GM12878 (cell line): Measurements from ENCODE around the gene TOMM40L. TPM values are rescaled to one million over a fixed set of nuclear protein-coding genes. Genes with fewer than 3 reads are reported as not detected.
"Not testable (repeated sequence)": the region's sequence is repeated elsewhere in the genome, so short reads cannot be mapped to it uniquely, and the experiment has no call there.

Experiments
- ATAC-seq: fragments of 200-7000 bp; cut with Tn5 transposase; 3 replicates; pipeline ENCODE4 v1.9.1; 2020; ENCODE audit warnings: mild to moderate bottlenecking, moderate library complexity
- BruUV-seq: library from RNA; stranded (reverse); fragments of 400-500 nt; replicated peaks from 2 replicates; lab custom pipeline; 2021; lab: Mats Ljungman, UMichigan
- CTCF ChIA-PET: fragments of 300-600 bp; sonication (Branson Sonifier 250); formaldehyde crosslinking; extraction: SDS; loops from one replicate; lab custom pipeline; 2021; ENCODE audit warnings: inconsistent platforms; lab: Yijun Ruan, JAX
- POLR2A ChIA-PET: fragments of 350-600 bp; formaldehyde crosslinking; extraction: SDS; loops from one replicate; lab custom pipeline; 2021; ENCODE audit warnings: inconsistent platforms; lab: Charles Lee
- RAD21 ChIA-PET: fragments of 300-600 bp; sonication (Branson Sonifier 250); formaldehyde crosslinking; loops from one replicate; lab custom pipeline; 2023; ENCODE audit warnings: antibody characterized with exemption; ENCODE audit not compliant: unreplicated experiment; lab: Charles Lee
- SMC1A ChIA-PET: fragments of 300-600 bp; sonication (Branson Sonifier 250); formaldehyde crosslinking; loops from one replicate; lab custom pipeline; 2023; ENCODE audit not compliant: unreplicated experiment, uncharacterized antibody; lab: Charles Lee
- DNase-seq: peaks from one replicate; pipeline ENCODE4 v3.0.0-alpha.2; 2011; ENCODE audit warnings: low read depth, low spot score
- FAIRE-seq: peaks from 3 replicates; lab custom pipeline; 2011; peaks lifted over from hg19 to GRCh38; lab: Jason Lieb, UNC
- H2AFZ ChIP-seq: 2 replicates; pipeline ENCODE4 v1.6.0; 2011; ENCODE audit warnings: low read depth, low read length, control low read depth; ENCODE audit not compliant: control insufficient read depth
- H3K27ac ChIP-seq: 2 replicates; pipeline ENCODE4 v1.5.1; 2011; ENCODE audit warnings: control low read depth; ENCODE audit not compliant: control insufficient read depth, insufficient read depth
- H3K27me3 ChIP-seq, 2 experiments: replicated peaks in 1 of 2; 2 replicates each; pipeline versions ENCODE4 v1.6.0 to v1.6.1; 2011; ENCODE audit warnings: low read length in 1 of 2; ENCODE audit not compliant: control insufficient read depth in 2 of 2, insufficient read depth in 2 of 2
- H3K36me3 ChIP-seq, 2 experiments: 2 replicates each; pipeline ENCODE4 v1.5.1; 2011; ENCODE audit warnings: low read length in 1 of 2; ENCODE audit not compliant: control insufficient read depth in 2 of 2, insufficient read depth in 2 of 2
- H3K4me1 ChIP-seq: 2 replicates; pipeline ENCODE4 v1.6.1; 2011; ENCODE audit warnings: mild to moderate bottlenecking, low read length, moderate library complexity, mixed read lengths; ENCODE audit not compliant: control insufficient read depth, insufficient read depth
- H3K4me2 ChIP-seq: 2 replicates; pipeline ENCODE4 v1.6.0; 2011; ENCODE audit warnings: control low read depth; ENCODE audit not compliant: control insufficient read depth, insufficient read depth
- H3K4me3 ChIP-seq: fragments of 200-600 bp; sonication (generic); 2 replicates; pipeline ENCODE4 v1.5.1; 2016
- H3K79me2 ChIP-seq: 2 replicates; pipeline ENCODE4 v1.6.0; 2011; ENCODE audit warnings: low read length; ENCODE audit not compliant: control insufficient read depth, insufficient read depth
- H3K9ac ChIP-seq: 2 replicates; pipeline ENCODE4 v1.8.0; 2011; ENCODE audit warnings: low read length, control low read depth, mixed read lengths; ENCODE audit not compliant: control insufficient read depth, insufficient read depth
- H3K9me3 ChIP-seq: replicated peaks from 3 replicates; pipeline ENCODE4 v1.5.1; 2011; ENCODE audit warnings: mild to moderate bottlenecking, low read length; ENCODE audit not compliant: control insufficient read depth, insufficient read depth
- H4K20me1 ChIP-seq: 2 replicates; pipeline ENCODE4 v1.6.0; 2011; ENCODE audit not compliant: control insufficient read depth, insufficient read depth
- KDM1A ChIP-seq: fragments of 200-600 bp; sonication (generic); IDR thresholded peaks from 2 replicates; pipeline ENCODE4 v1.6.1; 2016; ENCODE audit warnings: borderline replicate concordance
- NFYB ChIP-seq: IDR thresholded peaks from 2 replicates; pipeline ENCODE4 v1.6.1; 2011; ENCODE audit warnings: low read depth, mild to moderate bottlenecking, low read length, improper control_type of control experiment, moderate library complexity; ENCODE audit not compliant: insufficient read depth
- POLR2AphosphoS5 ChIP-seq: IDR thresholded peaks from 2 replicates; pipeline ENCODE4 v1.6.1; 2011; ENCODE audit warnings: mild to moderate bottlenecking, low read length, inconsistent platforms
- REST ChIP-seq: IDR thresholded peaks from 2 replicates; pipeline ENCODE4 v1.6.1; 2012; ENCODE audit warnings: mild to moderate bottlenecking, low read depth, low read length
- WGBS: methylation state at CpG from one replicate; pipeline ENCODE4 v1.1.6; 2016; ENCODE audit warnings: low lambda C conversion rate; ENCODE audit not compliant: insufficient replicate concordance, insufficient coverage; ENCODE audit errors: missing lambda C conversion rate; 5-methylcytosine and 5-hydroxymethylcytosine counted together
- in situ Hi-C: fragments of 300-500 bp; cut with MboI; formaldehyde crosslinking; loops from 9 replicates; pipeline ENCODE4 v1.14.3; 2018; ENCODE audit warnings: mixed read lengths
- intact Hi-C: fragments of 100-400 bp; cut with micrococcal nuclease; formaldehyde crosslinking; loops from one replicate; pipeline ENCODE4 v1.14.2; 2022; ENCODE audit not compliant: unreplicated experiment
- polyA plus RNA-seq, 11 experiments: library from polyadenylated mRNA; depleted of rRNA in 4 of 11; unstranded in 6 of 11; stranded (reverse) in 5 of 11; fragments of >200 nt; fragmentation: Nextera tagmentation in 4 of 11; fragmentation: Illumina TruSeq in 1 of 11; extraction: Ambion mirVana in 4 of 11; extraction: Trizol in 1 of 11; gene quantifications; 1 replicate in 1 of 11; 2 replicates in 10 of 11; pipeline versions ENCODE4 v1.2.1 to v1.2.3, GENCODE V29; 2011 to 2016; ENCODE audit warnings: inconsistent platforms in 2 of 11, missing spikeins in 2 of 11, low read depth in 1 of 11
- total RNA-seq, 4 experiments: library from RNA; depleted of rRNA in 3 of 4; stranded (reverse); fragments of >200 nt in 3 of 4; fragmentation: Illumina TruSeq in 1 of 4; extraction: Trizol in 1 of 4; gene quantifications; 2 replicates each; pipeline versions ENCODE4 v1.2.1 to v1.2.3, GENCODE V29; 2013 to 2021
- TF ChIP-seq, protein P1 (sequence below): IDR thresholded peaks from 2 replicates; pipeline ENCODE4 v1.6.1; 2011; ENCODE audit warnings: mild to moderate bottlenecking, low read depth, low read length, moderate library complexity; ENCODE audit not compliant: insufficient replicate concordance
- TF ChIP-seq, protein P2 (sequence below): fragments of 450-650 bp; IDR thresholded peaks from 2 replicates; pipeline ENCODE4 v1.6.1; 2016; ENCODE audit warnings: mild to moderate bottlenecking

The TOMM40L gene
- total and polyA plus RNA-seq, 10 of the 15 experiments (the other 5 are each of a cell fraction or from before 2014, with no cell fraction given) = 5.9 to 21.6 (median 15.7) TPM

- SMC1A ChIA-PET = interaction anchor here (1.0 kb wide), 1 partner anchor 30 kb away, joined by 4 read pairs; no protein-coding TSS in a partner anchor
- CTCF ChIA-PET = interaction anchor here (0.5 to 2.1 kb wide), 4 partner anchors 8 to 34 kb away, joined by 3 to 5 read pairs (median 4); partner anchors contain the start of gene TOMM40L
- in situ Hi-C loops = not testable (repeated sequence)
Measured at GRCh38 chr1:161257109-161257508, 31.2 kb downstream of the TOMM40L start.

GRCh38 chr1:161258439-161259344 is 32.8 kb downstream of the TOMM40L start, which contains the start of gene PCP4L1:
Gene PCP4L1, plus strand, starts transcription at chr1:161258745. Its CDS starts 230 bp downstream, at chr1:161258975.
- Histone ChIP-seq H3K4me3 (peak within 1 kb of the TSS; percentile 47), H3K4me2 (peak within 1 kb of the TSS; percentile 70), H3K36me3 (no peaks in the 10 kb centered on the region), H2AFZ (peak within 1 kb of the TSS; percentile 72), H3K4me1 (peaks cover 13% of the 10 kb centered on the region), H3K27ac (no peak within 1 kb of the TSS), H4K20me1 (no peaks in the 10 kb centered on the region), H3K27me3 (peaks cover 0 to 5% of the 10 kb centered on the region in 2 experiments; a peak in 1 of 4 replicates), H3K79me2 (no peaks in the 10 kb centered on the region), H3K9ac (no peak within 1 kb of the TSS), H3K9me3 (peaks cover 7% of the 10 kb centered on the region; the same call in 1 of the 3 replicates)
- CTCF ChIA-PET = interaction anchor here (0.7 to 4.0 kb wide), 4 partner anchors 27 to 474 kb away, joined by 3 to 16 read pairs (median 4); partner anchors contain the start of gene TOMM40L
- in situ Hi-C loops (no loop called here), intact Hi-C loops (no loop called here)
- SMC1A ChIA-PET = interaction anchor here (0.6 to 0.9 kb wide), 3 partner anchors 12 to 483 kb away, joined by 3 to 4 read pairs (median 4); no protein-coding TSS in a partner anchor
- 41% methylated on average over 62 of the region's 62 CpGs for WGBS
- POLR2A ChIA-PET = interaction anchor here (1.1 to 1.6 kb wide), 2 partner anchors 53 to 93 kb away, joined by 3 to 4 read pairs; partner anchors contain the start of gene PPOX
- FAIRE-seq (no peak), DNase-seq (no peak), ATAC-seq (peak; percentile 76)
- BruUV-seq = no TSS peak
- RAD21 ChIA-PET = interaction anchor here (1.8 kb wide), 1 partner anchor 33 kb away, joined by 6 read pairs; the partner anchor contains the start of gene TOMM40L
- no peak for TF ChIP-seq REST
- TF ChIP-seq POLR2AphosphoS5 = no peak
- TF ChIP-seq, protein P1, sequence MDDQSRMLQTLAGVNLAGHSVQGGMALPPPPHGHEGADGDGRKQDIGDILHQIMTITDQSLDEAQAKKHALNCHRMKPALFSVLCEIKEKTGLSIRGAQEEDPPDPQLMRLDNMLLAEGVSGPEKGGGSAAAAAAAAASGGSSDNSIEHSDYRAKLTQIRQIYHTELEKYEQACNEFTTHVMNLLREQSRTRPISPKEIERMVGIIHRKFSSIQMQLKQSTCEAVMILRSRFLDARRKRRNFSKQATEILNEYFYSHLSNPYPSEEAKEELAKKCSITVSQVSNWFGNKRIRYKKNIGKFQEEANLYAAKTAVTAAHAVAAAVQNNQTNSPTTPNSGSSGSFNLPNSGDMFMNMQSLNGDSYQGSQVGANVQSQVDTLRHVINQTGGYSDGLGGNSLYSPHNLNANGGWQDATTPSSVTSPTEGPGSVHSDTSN = peak; percentile 93
- TF ChIP-seq, protein P2, sequence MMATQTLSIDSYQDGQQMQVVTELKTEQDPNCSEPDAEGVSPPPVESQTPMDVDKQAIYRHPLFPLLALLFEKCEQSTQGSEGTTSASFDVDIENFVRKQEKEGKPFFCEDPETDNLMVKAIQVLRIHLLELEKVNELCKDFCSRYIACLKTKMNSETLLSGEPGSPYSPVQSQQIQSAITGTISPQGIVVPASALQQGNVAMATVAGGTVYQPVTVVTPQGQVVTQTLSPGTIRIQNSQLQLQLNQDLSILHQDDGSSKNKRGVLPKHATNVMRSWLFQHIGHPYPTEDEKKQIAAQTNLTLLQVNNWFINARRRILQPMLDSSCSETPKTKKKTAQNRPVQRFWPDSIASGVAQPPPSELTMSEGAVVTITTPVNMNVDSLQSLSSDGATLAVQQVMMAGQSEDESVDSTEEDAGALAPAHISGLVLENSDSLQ = peak; percentile 97
- peak; percentile 75 for TF ChIP-seq NFYB
- no peak for TF ChIP-seq KDM1A

More at GRCh38 chr1:161257109-161257508, 31.2 kb downstream of the TOMM40L start:
- H3K9me3 ChIP-seq, intact Hi-C loops, H3K4me3 ChIP-seq, H3K4me2 ChIP-seq, H3K79me2 ChIP-seq, POLR2A ChIA-PET, ATAC-seq, H2AFZ ChIP-seq, DNase-seq, BruUV-seq, H3K36me3 ChIP-seq, H3K27ac ChIP-seq, H4K20me1 ChIP-seq, H3K27me3 ChIP-seq, H3K9ac ChIP-seq, RAD21 ChIA-PET, FAIRE-seq: not testable (repeated sequence)
- H3K4me1 ChIP-seq = peaks cover 13% of the 10 kb centered on the region
- WGBS = 71% methylated on average over 5 of the region's 5 CpGs
